Skin of body (tissue), 2 donors: Measurements from ENCODE around the gene RPS8. TPM values are rescaled to one million over a fixed set of nuclear protein-coding genes. Genes with fewer than 3 reads are reported as not detected.
"Not testable (repeated sequence)": the region's sequence is repeated elsewhere in the genome, so short reads cannot be mapped to it uniquely, and the experiment has no call there.

Source experiments
- DNase-seq: peaks from one replicate; lab custom pipeline; 2025; lab: John Stamatoyannopoulos, UW
- total RNA-seq: library from RNA; depleted of rRNA; stranded (reverse); fragments of >200 nt; gene quantifications from one replicate; pipeline ENCODE4 v1.2.3, GENCODE V29; 2014

The RPS8 gene
- total RNA-seq, 1 donor from 2014 or later, result 1,591 TPM

- DNase-seq, result no peak
Observed at GRCh38 chr1:44780583-44781121, 5.3 kb downstream of the RPS8 start.

- DNase-seq, result no peak
Observed at GRCh38 chr1:44783697-44784093, 8.4 kb downstream of the RPS8 start.

- no peak for DNase-seq
Observed at GRCh38 chr1:44784094-44785028, 9.0 kb downstream of the RPS8 start.

- no peak for DNase-seq
Observed at GRCh38 chr1:44785029-44785380, 9.7 kb downstream of the RPS8 start.

GRCh38 chr1:44785501-44786137 is 10.3 kb downstream of the RPS8 start:
- DNase-seq, result no peak

- DNase-seq, result peak; percentile 61
Observed at GRCh38 chr1:44786138-44786840, 10.9 kb downstream of the RPS8 start.

- DNase-seq, result no peak
Observed at GRCh38 chr1:44786841-44787426, 11.6 kb downstream of the RPS8 start.

GRCh38 chr1:44787506-44787905 is 12.2 kb downstream of the RPS8 start:
- DNase-seq, result no peak

- no peak for DNase-seq
Observed at GRCh38 chr1:44788120-44788860, 12.9 kb downstream of the RPS8 start, which contains the start of gene BEST4. BEST4 (minus strand) TSS chr1:44788170; CDS start chr1:44787705, 465 bp downstream.

GRCh38 chr1:44790968-44791801 is 15.8 kb downstream of the RPS8 start:
- DNase-seq, result no peak

- no peak for DNase-seq
Observed at GRCh38 chr1:44792736-44793502, 17.6 kb downstream of the RPS8 start.

- not testable (repeated sequence) for DNase-seq
Observed at GRCh38 chr1:44797886-44798285, 22.5 kb downstream of the RPS8 start.

- no peak for DNase-seq
Observed at GRCh38 chr1:44798481-44799365, 23.4 kb downstream of the RPS8 start.

GRCh38 chr1:44799770-44800584 is 24.6 kb downstream of the RPS8 start, which contains the start of gene PLK3:
PLK3 (plus strand) TSS chr1:44800377; CDS start chr1:44800464, 87 bp downstream.
- peak; percentile 96 for DNase-seq

GRCh38 chr1:44801491-44802305 is 26.4 kb downstream of the RPS8 start:
- no peak for DNase-seq
